ENCODE data around the gene FOXL2. TPM values are rescaled to one million over a fixed set of nuclear protein-coding genes. Genes with fewer than 3 reads are reported as not detected.

Gene FOXL2
- total and polyA plus RNA-seq, 9 of the 15 experiments (the other 6 are each of a cell fraction or from before 2014, with no cell fraction given) = 0.27 to 22.1 (median 3.2) TPM

- Histone ChIP-seq H3K4me2 (ENCODE audit: insufficient read depth, low read length) (peak overlapping the region; percentile 71), H3K9me3 (replicated peaks; ENCODE audit: control insufficient read depth, insufficient read depth, low read depth, low read length) (no peaks in the 10 kb centered on the region)
- POLR2A ChIA-PET = interaction anchor here (0.7 to 1.7 kb wide), 7 partner anchors 14 to 221 kb away, joined by 3 to 6 read pairs (median 3); no protein-coding TSS in a partner anchor
- TF ChIP-seq PRMT5 (CRISPR knock-in tag; IDR thresholded peaks at IDR 0.05) (no peak), DMBX1 (CRISPR knock-in tag; IDR thresholded peaks at IDR 0.05; ENCODE audit: borderline replicate concordance) (peak; percentile 43; the same call in 1 of the 2 replicates), HDAC2 (IDR thresholded peaks at IDR 0.05) (peak; percentile 46; the same call in 1 of the 2 replicates), RFX1 (IDR thresholded peaks at IDR 0.05) (no peak), RCOR1 (IDR thresholded peaks at IDR 0.05; ENCODE audit: borderline replicate concordance in 1 of 2, low read depth in 2 of 2, low read length in 2 of 2) (peak in 1 of 2 experiments; percentile 59; a peak in 1 of 4 replicates), ZNF785 (CRISPR knock-in tag; IDR thresholded peaks at IDR 0.05) (no peak), SMARCA4 (IDR thresholded peaks at IDR 0.05) (peak; percentile 72), CBX3 (IDR thresholded peaks at IDR 0.05; ENCODE audit: borderline replicate concordance in 1 of 2, low read length in 2 of 2) (no peak), SMARCB1 (IDR thresholded peaks at IDR 0.05; ENCODE audit: insufficient read length, low read depth) (no peak), EP300 (IDR thresholded peaks at IDR 0.05; ENCODE audit: low read length) (0 out of 2 replicates have a peak, but pooled peaks have one; percentile 20), ZNF23 (CRISPR knock-in tag; IDR thresholded peaks at IDR 0.05) (no peak), SMAD4 (CRISPR knock-in tag; conservative IDR thresholded peaks at IDR 0.05) (0 out of 2 replicates have a peak, but pooled peaks have one; percentile 21), ELK3 (CRISPR knock-in tag; IDR thresholded peaks at IDR 0.05) (no peak), ZNF589 (CRISPR knock-in tag; IDR thresholded peaks at IDR 0.05; ENCODE audit: low read depth) (peak; percentile 69; the same call in 1 of the 2 replicates), ZFP91 (CRISPR knock-in tag; IDR thresholded peaks at IDR 0.05) (no peak), ZNF740 (CRISPR knock-in tag; IDR thresholded peaks at IDR 0.05) (no peak), ZNF740 (tag; IDR thresholded peaks at IDR 0.05) (no peak), YY1 (IDR thresholded peaks at IDR 0.05; ENCODE audit: borderline replicate concordance in 1 of 3, control insufficient read depth in 1 of 3, extremely low read depth in 1 of 3, insufficient read depth in 3 of 3, insufficient read length in 1 of 3, insufficient replicate concordance in 2 of 3, low read depth in 1 of 3, low read length in 2 of 3) (no peak), TCFL5 (CRISPR knock-in tag; conservative IDR thresholded peaks at IDR 0.05) (no peak), ZNF766 (CRISPR knock-in tag; conservative IDR thresholded peaks at IDR 0.05) (no peak)
Measured at GRCh38 chr3:138912237-138912636, 34.7 kb downstream of the FOXL2 start.

More at GRCh38 chr3:138912237-138912636, 34.7 kb downstream of the FOXL2 start:
- CTCF ChIA-PET (ENCODE audit: low intra/inter-chr PET ratio) = interaction anchor here (0.6 kb wide), 1 partner anchor 153 kb away, joined by 3 read pairs; no protein-coding TSS in a partner anchor
- no peaks in the 10 kb centered on the region for H3K36me3 ChIP-seq (ENCODE audit: control insufficient read depth, insufficient read depth, low read length)
- H2AFZ ChIP-seq (ENCODE audit: low read depth, low read length) = peak overlapping the region; percentile 83
- DNase-seq (ENCODE audit: extremely low read depth in 1 of 4, low spot score in 3 of 4) (peak; percentile 40 to 83 (median 62)), FAIRE-seq (peak; percentile 76), ATAC-seq (peak; percentile 38)
- intact Hi-C loops (cut with micrococcal nuclease) (loop anchor here (10.0 kb wide), 1 partner anchor 727 kb away; the partner anchor contains the start of gene ARMC8), in situ Hi-C loops (cut with MboI) (no loop called here)
- H3K79me2 ChIP-seq (ENCODE audit: control insufficient read depth, insufficient read depth, low read length) = peaks cover 7% of the 10 kb centered on the region; the same call in 2 of the 3 replicates
- H3K9ac ChIP-seq (ENCODE audit: insufficient read depth in 1 of 2, low read depth in 2 of 2, low read length in 2 of 2) = peak overlapping the region; percentile 14 to 55; a peak in 3 of 4 replicates
- H3K9me1 ChIP-seq (ENCODE audit: control insufficient read depth, insufficient read depth, low read length) = no peaks in the 10 kb centered on the region
- no peak overlapping the region for H3K4me3 ChIP-seq
- BruUV-seq (replicated peaks) = no TSS peak
- WGBS (ENCODE audit: insufficient coverage, low coverage, missing lambda C conversion rate) = 11% methylated on average over 4 of the region's 4 CpGs
- H3K27me3 ChIP-seq (ENCODE audit: control insufficient read depth in 2 of 2, insufficient read depth in 2 of 2, low read length in 2 of 2) = no peaks in the 10 kb centered on the region
- H3K4me1 ChIP-seq (replicated peaks in 1 of 2; ENCODE audit: control insufficient read depth in 2 of 2, insufficient read depth in 2 of 2, low read length in 2 of 2) = peaks cover 32 to 38% of the 10 kb centered on the region in 2 experiments
- no peaks in the 10 kb centered on the region for H4K20me1 ChIP-seq (replicated peaks; ENCODE audit: control insufficient read depth, insufficient read depth, low read length)
- H3K27ac ChIP-seq (ENCODE audit: extremely low read depth, low read depth, low read length) = peak overlapping the region; percentile 65
